ENCODE data around the gene RHPN2. TPM values are rescaled to one million over a fixed set of nuclear protein-coding genes. Genes with fewer than 3 reads are reported as not detected.

The RHPN2 gene
- total RNA-seq, 1 experiment from 2014 or later, result 29.2 TPM

GRCh38 chr19:33114312-33114711 lies 49.6 kb upstream of the RHPN2 start:
- Histone ChIP-seq H2BK120ac (ENCODE audit: low read depth, low read length, poor library complexity, severe bottlenecking) (no peak overlapping the region), H3K4me2 (ENCODE audit: insufficient read depth, insufficient read length, low read length) (no peak overlapping the region), H4K8ac (replicated peaks; ENCODE audit: insufficient read length, low read depth, low read length) (no peak overlapping the region), H4K20me1 (ENCODE audit: control insufficient read depth, insufficient read depth, insufficient read length) (no peaks in the 10 kb centered on the region), H3K23ac (ENCODE audit: insufficient read length, low read depth, low read length) (no peak overlapping the region), H3K79me1 (ENCODE audit: insufficient read depth, low read depth, low read length, poor library complexity, severe bottlenecking) (no peaks in the 10 kb centered on the region), H3K56ac (ENCODE audit: insufficient read length, low read depth, low read length) (no peak overlapping the region), H3K4me1 (ENCODE audit: insufficient read depth, low read length) (no peaks in the 10 kb centered on the region), H3K27ac (ENCODE audit: insufficient read length, low read depth, low read length) (no peak overlapping the region), H2BK12ac (ENCODE audit: insufficient read length, low read depth, low read length) (no peak overlapping the region), H4K91ac (ENCODE audit: insufficient read length, low read depth, low read length) (no peak overlapping the region), H3K18ac (ENCODE audit: insufficient read length, low read depth, low read length) (no peak overlapping the region), H3K9me3 (ENCODE audit: control insufficient read depth, low read depth, low read length) (no peaks in the 10 kb centered on the region), H2BK5ac (ENCODE audit: insufficient read length, low read length) (no peak overlapping the region), H2AFZ (ENCODE audit: low read length) (no peak overlapping the region), H3K27me3 (ENCODE audit: insufficient read depth, low read length) (no peaks in the 10 kb centered on the region), H3K79me2 (ENCODE audit: insufficient read depth, low read length) (no peaks in the 10 kb centered on the region), H3K14ac (ENCODE audit: insufficient read depth, low read length) (no peak overlapping the region), H2BK15ac (ENCODE audit: low read depth, low read length) (no peak overlapping the region), H3T11ph (ENCODE audit: low read length) (no peak overlapping the region), H3K4ac (ENCODE audit: low read depth, low read length) (no peak overlapping the region), H2AK5ac (ENCODE audit: insufficient read length, low read length) (no peak overlapping the region), H3K23me2 (ENCODE audit: insufficient read length, low read depth, low read length, poor library complexity, severe bottlenecking) (no peaks in the 10 kb centered on the region), H3K9ac (ENCODE audit: extremely low read depth, insufficient read length, low read length) (no peak overlapping the region), H2BK20ac (ENCODE audit: low read depth, low read length, poor library complexity, severe bottlenecking) (no peak overlapping the region), H4K5ac (ENCODE audit: insufficient read length, low read depth, low read length) (no peak overlapping the region)
- DNase-seq, result no peak
- H3K27me3 Mint-ChIP-seq (ENCODE audit: low read depth), result no peaks in the 10 kb centered on the region
- no CpG with 5 or more reads among the region's 4 CpGs for WGBS (ENCODE audit: extremely low coverage, insufficient read length, low lambda C conversion rate)
- no peak overlapping the region for H3K4me3 Mint-ChIP-seq
- H3K4me1 Mint-ChIP-seq, result peaks cover 0 to 6% of the 10 kb centered on the region in 2 experiments; a peak in 3 of 4 replicates
- H3K36me3 Mint-ChIP-seq (ENCODE audit: insufficient read depth in 1 of 3, low read depth in 3 of 3), result peaks cover 10 to 72% (median 59%) of the 10 kb centered on the region in 3 experiments
- no peak overlapping the region for H3K27ac Mint-ChIP-seq
- TF ChIP-seq CTCF (conservative IDR thresholded peaks at IDR 0.05), result no peak
- H3K9me3 Mint-ChIP-seq, result no peaks in the 10 kb centered on the region; a peak in 1 of 5 replicates

Data from H9 (cell line).